HG03521 (cell line): Measurements from ENCODE around the gene HHATL.

ENCODE experiments used
- ATAC-seq: cut with Tn5 transposase; IDR thresholded peaks from one replicate; pipeline ENCODE4 v1.9.1; 2021; ENCODE audit warnings: mild to moderate bottlenecking, moderate library complexity; ENCODE audit not compliant: unreplicated experiment

The HHATL gene

GRCh38 chr3:42699511-42699971, 3.1 kb downstream of the HHATL start:
- ATAC-seq, result no peak

GRCh38 chr3:42698911-42699230, 3.7 kb downstream of the HHATL start:
- ATAC-seq, result no peak

GRCh38 chr3:42698216-42698910, 4.2 kb downstream of the HHATL start:
- no peak for ATAC-seq

GRCh38 chr3:42697289-42698051, 5.1 kb downstream of the HHATL start:
- no peak for ATAC-seq

- ATAC-seq, result no peak
Measured at GRCh38 chr3:42696356-42697288, 6.0 kb downstream of the HHATL start.

GRCh38 chr3:42694366-42694765, 8.2 kb downstream of the HHATL start:
- ATAC-seq, result no peak

GRCh38 chr3:42693530-42693930, 9.1 kb downstream of the HHATL start:
- ATAC-seq, result no peak

GRCh38 chr3:42692667-42693529, 9.7 kb downstream of the HHATL start:
- no peak for ATAC-seq

GRCh38 chr3:42691816-42692666, 10.6 kb downstream of the HHATL start:
- ATAC-seq, result no peak

- no peak for ATAC-seq
Measured at GRCh38 chr3:42690766-42691680, 11.6 kb downstream of the HHATL start.

- no peak for ATAC-seq
Measured at GRCh38 chr3:42690191-42690590, 12.4 kb downstream of the HHATL start.

GRCh38 chr3:42689421-42690014, 13.1 kb downstream of the HHATL start:
- ATAC-seq, result no peak

GRCh38 chr3:42688487-42689420, 13.8 kb downstream of the HHATL start:
- ATAC-seq, result no peak

GRCh38 chr3:42688016-42688415, 14.6 kb downstream of the HHATL start:
- no peak for ATAC-seq

- ATAC-seq, result no peak
Measured at GRCh38 chr3:42686832-42687650, 15.6 kb downstream of the HHATL start.
